Measurements from ENCODE around the gene MRGPRE. TPM values are rescaled to one million over a fixed set of nuclear protein-coding genes. Genes with fewer than 3 reads are reported as not detected.
A peak's percentile ranks its signal among the peaks of the same experiment; 100 is the strongest.

Gene MRGPRE
- total and polyA plus RNA-seq, 8 donors, result 0.16 to 0.58 (median 0.23) TPM; not detected in 1

GRCh38 chr11:3231550-3231850, 717 bp downstream of the MRGPRE start:
- no peak for ATAC-seq

GRCh38 chr11:3230636-3231549, 1.3 kb downstream of the MRGPRE start:
- ATAC-seq (no peak), DNase-seq (peak in 1 of 6 donors; percentile 43), FAIRE-seq (no peak)
- H3K36me3 ChIP-seq, result no peaks in the 10 kb centered on the region
- H3K4me3 ChIP-seq, result no peak overlapping the region
- TF ChIP-seq CTCF (IDR thresholded peaks at IDR 0.05), result no peak
- H3K4me1 ChIP-seq, result no peaks in the 10 kb centered on the region
- H3K9me3 ChIP-seq, result no peaks in the 10 kb centered on the region
- no peak overlapping the region for H3K27ac ChIP-seq
- intact Hi-C loops (cut with DNase I), result no loop called here
- peaks cover 0 to 3% (median 0%) of the 10 kb centered on the region in 4 donors for H3K27me3 ChIP-seq
- 58 to 68% methylated on average over 12 of the region's 12 CpGs for WGBS, 2 donors

More at GRCh38 chr11:3231550-3231850, 717 bp downstream of the MRGPRE start:
- Histone ChIP-seq H3K9me3 (no peaks in the 10 kb centered on the region), H3K27ac (no peak overlapping the region), H3K4me1 (no peaks in the 10 kb centered on the region), H3K36me3 (no peaks in the 10 kb centered on the region), H3K4me3 (no peak overlapping the region), H3K27me3 (peaks cover 0 to 3% (median 0%) of the 10 kb centered on the region in 4 donors)
- 48 to 58% methylated on average over 6 of the region's 6 CpGs for WGBS, 2 donors
- FAIRE-seq, result no peak
- TF ChIP-seq CTCF (IDR thresholded peaks at IDR 0.05), result no peak
- intact Hi-C loops (cut with DNase I), result no loop called here
- DNase-seq, result no peak

- ATAC-seq (no peak), FAIRE-seq (no peak), DNase-seq (peak in 1 of 6 donors; percentile 52)
- H3K4me1 ChIP-seq, result no peaks in the 10 kb centered on the region
- no peak for TF ChIP-seq CTCF (IDR thresholded peaks at IDR 0.05)
- H3K36me3 ChIP-seq, result no peaks in the 10 kb centered on the region
- H3K27me3 ChIP-seq, result peaks cover 0 to 3% (median 0%) of the 10 kb centered on the region in 4 donors
- H3K4me3 ChIP-seq, result no peak overlapping the region
- no peak overlapping the region for H3K27ac ChIP-seq
- WGBS, 2 donors, result 63 to 67% methylated on average over 20 to 21 of the region's 21 CpGs
- intact Hi-C loops (cut with DNase I), result loop anchor here in 1 of 3 donors (10.0 kb wide), 2 partner anchors 65 to 125 kb away; partner anchors contain the start of gene OSBPL5
- no peaks in the 10 kb centered on the region for H3K9me3 ChIP-seq
Observed at GRCh38 chr11:3229673-3230630, 2.3 kb downstream of the MRGPRE start.

DNA sequence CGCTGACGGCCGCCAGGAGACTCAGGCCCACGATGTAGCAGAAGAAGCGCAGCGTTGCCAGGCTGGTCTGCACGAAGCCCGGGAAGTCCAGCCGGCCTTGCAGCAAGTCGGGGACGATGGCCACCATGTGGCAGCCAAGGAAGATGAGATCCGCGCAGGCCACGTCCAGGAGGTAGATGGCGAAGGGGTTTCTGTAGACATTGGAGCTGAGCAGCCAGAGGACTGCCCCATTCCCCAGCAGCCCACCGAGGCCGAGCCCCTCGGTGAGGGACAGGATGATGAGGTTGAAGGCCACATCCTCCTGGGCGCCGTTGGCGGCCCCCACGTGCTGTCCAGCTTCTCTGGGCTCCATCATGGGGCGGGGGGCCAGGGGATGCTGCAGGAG, 3.8 kb downstream of the MRGPRE start:
- Histone ChIP-seq H3K4me3 (no peak overlapping the region), H3K4me1 (no peaks in the 10 kb centered on the region), H3K9me3 (no peaks in the 10 kb centered on the region), H3K27me3 (peaks cover 0 to 3% (median 0%) of the 10 kb centered on the region in 4 donors), H3K36me3 (no peaks in the 10 kb centered on the region), H3K27ac (no peak overlapping the region)
- no peak for TF ChIP-seq CTCF (IDR thresholded peaks at IDR 0.05)
- no peak for ATAC-seq
- 71% methylated on average over 22 to 23 of the region's 23 CpGs for WGBS, 2 donors
- intact Hi-C loops (cut with DNase I), result loop anchor here in 1 of 3 donors (10.0 kb wide), 2 partner anchors 64 to 124 kb away; partner anchors contain the start of gene OSBPL5
- no peak for FAIRE-seq
- DNase-seq, result peak in 1 of 6 donors; percentile 55

Data from pancreas (tissue), 10 donors.